Measurements from ENCODE around the gene PREP.

The PREP gene

DNA sequence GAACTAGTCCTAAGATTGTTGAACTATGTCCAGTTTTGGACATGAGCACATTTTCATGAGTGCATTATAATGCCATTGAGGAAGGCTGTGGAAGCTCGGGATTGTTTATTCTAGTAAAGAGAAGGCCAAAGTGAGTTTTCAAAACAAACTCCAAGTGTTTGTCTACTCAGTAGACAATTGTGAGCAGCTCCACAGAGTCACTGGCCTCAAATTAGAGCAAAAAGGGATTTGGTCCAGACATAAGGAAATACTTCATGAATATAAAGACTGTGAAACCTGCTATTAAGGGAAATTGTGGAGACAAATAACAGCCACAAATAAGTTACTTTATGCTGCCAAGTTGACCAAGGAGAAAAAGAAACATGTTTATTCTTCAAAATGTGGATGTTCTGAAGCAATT, 42.6 kb upstream of the PREP start:
- Histone ChIP-seq H3K9me3 (ENCODE audit: insufficient read depth, low read length) (no peaks in the 10 kb centered on the region), H3K27ac (ENCODE audit: low read depth, low read length) (no peak overlapping the region), H2AFZ (ENCODE audit: low read depth, low read length, severe bottlenecking) (no peak overlapping the region), H4K20me1 (ENCODE audit: low read depth, low read length) (no peaks in the 10 kb centered on the region), H3K4me2 (ENCODE audit: low read depth, low read length, poor library complexity, severe bottlenecking) (no peak overlapping the region), H3K4me3 (ENCODE audit: insufficient read depth, low read length, poor library complexity, severe bottlenecking) (no peak overlapping the region), H3K9me2 (replicated peaks; ENCODE audit: insufficient read depth, low read length) (no peaks in the 10 kb centered on the region), H3K9ac (ENCODE audit: low read length) (no peak overlapping the region), H3F3A (ENCODE audit: insufficient read depth) (no peaks in the 10 kb centered on the region), H3K27me3 (ENCODE audit: low read length) (no peaks in the 10 kb centered on the region), H3K36me3 (ENCODE audit: low read length) (no peaks in the 10 kb centered on the region), H3K79me2 (ENCODE audit: insufficient read depth, low read length) (no peaks in the 10 kb centered on the region)
- TF ChIP-seq, protein P1, sequence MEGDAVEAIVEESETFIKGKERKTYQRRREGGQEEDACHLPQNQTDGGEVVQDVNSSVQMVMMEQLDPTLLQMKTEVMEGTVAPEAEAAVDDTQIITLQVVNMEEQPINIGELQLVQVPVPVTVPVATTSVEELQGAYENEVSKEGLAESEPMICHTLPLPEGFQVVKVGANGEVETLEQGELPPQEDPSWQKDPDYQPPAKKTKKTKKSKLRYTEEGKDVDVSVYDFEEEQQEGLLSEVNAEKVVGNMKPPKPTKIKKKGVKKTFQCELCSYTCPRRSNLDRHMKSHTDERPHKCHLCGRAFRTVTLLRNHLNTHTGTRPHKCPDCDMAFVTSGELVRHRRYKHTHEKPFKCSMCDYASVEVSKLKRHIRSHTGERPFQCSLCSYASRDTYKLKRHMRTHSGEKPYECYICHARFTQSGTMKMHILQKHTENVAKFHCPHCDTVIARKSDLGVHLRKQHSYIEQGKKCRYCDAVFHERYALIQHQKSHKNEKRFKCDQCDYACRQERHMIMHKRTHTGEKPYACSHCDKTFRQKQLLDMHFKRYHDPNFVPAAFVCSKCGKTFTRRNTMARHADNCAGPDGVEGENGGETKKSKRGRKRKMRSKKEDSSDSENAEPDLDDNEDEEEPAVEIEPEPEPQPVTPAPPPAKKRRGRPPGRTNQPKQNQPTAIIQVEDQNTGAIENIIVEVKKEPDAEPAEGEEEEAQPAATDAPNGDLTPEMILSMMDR (IDR thresholded peaks at IDR 0.05; ENCODE audit: insufficient read depth, low read length, poor library complexity, severe bottlenecking): no peak
- TF ChIP-seq EZH2phosphoT487 (conservative IDR thresholded peaks at IDR 0.05; ENCODE audit: low read length): no peak

DNA sequence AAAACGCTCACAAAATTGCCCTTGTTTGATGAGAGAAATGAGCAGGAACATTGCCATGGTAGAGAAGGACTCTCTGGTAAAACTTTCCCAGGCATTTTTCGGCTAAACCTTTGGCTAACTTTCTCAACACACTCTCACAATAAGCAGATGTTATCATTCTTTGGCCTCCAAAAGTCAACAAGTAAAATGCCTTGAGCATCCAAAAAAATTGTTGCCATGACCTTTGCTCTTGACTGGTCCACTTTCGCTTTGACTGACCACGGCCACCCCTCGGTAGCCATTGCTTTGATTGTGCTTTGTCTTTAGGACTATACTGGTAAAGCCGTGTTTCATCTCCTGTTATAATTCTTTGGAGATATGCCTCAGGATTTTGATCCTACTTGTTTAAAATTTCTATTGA, 41.1 kb upstream of the PREP start:
- H3K79me2 ChIP-seq (ENCODE audit: insufficient read depth, low read length): no peaks in the 10 kb centered on the region
- no peak overlapping the region for H3K4me2 ChIP-seq (ENCODE audit: low read depth, low read length, poor library complexity, severe bottlenecking)
- no peaks in the 10 kb centered on the region for H3K27me3 ChIP-seq (ENCODE audit: low read length)
- no peaks in the 10 kb centered on the region for H3F3A ChIP-seq (ENCODE audit: insufficient read depth)
- H3K4me3 ChIP-seq (ENCODE audit: insufficient read depth, low read length, poor library complexity, severe bottlenecking): no peak overlapping the region
- no peak overlapping the region for H3K9ac ChIP-seq (ENCODE audit: low read length)
- H4K20me1 ChIP-seq (ENCODE audit: low read depth, low read length): no peaks in the 10 kb centered on the region
- TF ChIP-seq, protein P1 (IDR thresholded peaks at IDR 0.05; ENCODE audit: insufficient read depth, low read length, poor library complexity, severe bottlenecking): no peak
- no peak for TF ChIP-seq EZH2phosphoT487 (conservative IDR thresholded peaks at IDR 0.05; ENCODE audit: low read length)
- H3K27ac ChIP-seq (ENCODE audit: low read depth, low read length): no peak overlapping the region
- H2AFZ ChIP-seq (ENCODE audit: low read depth, low read length, severe bottlenecking): no peak overlapping the region
- no peaks in the 10 kb centered on the region for H3K36me3 ChIP-seq (ENCODE audit: low read length)
- H3K9me2 ChIP-seq (replicated peaks; ENCODE audit: insufficient read depth, low read length): no peaks in the 10 kb centered on the region
- H3K9me3 ChIP-seq (ENCODE audit: insufficient read depth, low read length): no peaks in the 10 kb centered on the region

DNA sequence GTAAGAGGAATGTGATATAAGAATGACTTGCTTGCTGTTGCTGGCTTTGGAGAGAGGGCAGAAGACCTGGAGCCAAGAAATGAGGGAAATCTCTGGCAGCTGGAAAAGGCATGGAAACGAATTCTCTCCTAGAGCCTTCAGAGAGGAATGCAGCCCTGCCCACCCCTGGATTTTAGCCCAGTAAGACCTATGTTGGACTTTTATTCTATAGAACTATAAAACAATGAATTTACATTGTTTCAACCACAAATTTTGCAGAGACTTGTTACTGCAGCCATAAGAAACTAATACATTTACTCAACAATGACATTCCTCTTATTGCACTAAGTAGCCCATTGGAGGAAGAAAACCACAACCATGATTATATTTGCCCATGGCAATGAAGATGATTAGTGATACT, 39.5 kb upstream of the PREP start:
- TF ChIP-seq, protein P1 (IDR thresholded peaks at IDR 0.05; ENCODE audit: insufficient read depth, low read length, poor library complexity, severe bottlenecking): no peak
- TF ChIP-seq EZH2phosphoT487 (conservative IDR thresholded peaks at IDR 0.05; ENCODE audit: low read length): no peak
- H3K27ac ChIP-seq (ENCODE audit: low read depth, low read length): no peak overlapping the region
- H3F3A ChIP-seq (ENCODE audit: insufficient read depth): no peaks in the 10 kb centered on the region
- no peak overlapping the region for H3K9ac ChIP-seq (ENCODE audit: low read length)
- H3K4me2 ChIP-seq (ENCODE audit: low read depth, low read length, poor library complexity, severe bottlenecking): no peak overlapping the region
- no peaks in the 10 kb centered on the region for H4K20me1 ChIP-seq (ENCODE audit: low read depth, low read length)
- no peak overlapping the region for H2AFZ ChIP-seq (ENCODE audit: low read depth, low read length, severe bottlenecking)
- no peaks in the 10 kb centered on the region for H3K9me2 ChIP-seq (replicated peaks; ENCODE audit: insufficient read depth, low read length)
- H3K4me3 ChIP-seq (ENCODE audit: insufficient read depth, low read length, poor library complexity, severe bottlenecking): no peak overlapping the region
- H3K79me2 ChIP-seq (ENCODE audit: insufficient read depth, low read length): no peaks in the 10 kb centered on the region
- H3K9me3 ChIP-seq (ENCODE audit: insufficient read depth, low read length): no peaks in the 10 kb centered on the region
- H3K27me3 ChIP-seq (ENCODE audit: low read length): no peaks in the 10 kb centered on the region
- no peaks in the 10 kb centered on the region for H3K36me3 ChIP-seq (ENCODE audit: low read length)
